ENCODE data around the gene GFAP.

- no peak for TF ChIP-seq CTCF (IDR thresholded peaks at IDR 0.05; ENCODE audit: low read depth, low read length, missing input control)
- no peak for TF ChIP-seq GABPA (IDR thresholded peaks at IDR 0.05 in 1 of 2, conservative IDR thresholded peaks at IDR 0.05 in 1 of 2)
- no peak for TF ChIP-seq ATF3 (IDR thresholded peaks at IDR 0.05)
- TF ChIP-seq JUND (IDR thresholded peaks at IDR 0.05): no peak
- no peak for TF ChIP-seq EGR1 (IDR thresholded peaks at IDR 0.05; ENCODE audit: low read depth in 2 of 2)
- no peak for TF ChIP-seq REST (IDR thresholded peaks at IDR 0.05)
- no peak for TF ChIP-seq YY1 (IDR thresholded peaks at IDR 0.05)
- TF ChIP-seq MAX (IDR thresholded peaks at IDR 0.05): no peak
- TF ChIP-seq RAD21 (IDR thresholded peaks at IDR 0.05): no peak
- TF ChIP-seq RXRA (IDR thresholded peaks at IDR 0.05): no peak
- TF ChIP-seq TAF1 (conservative IDR thresholded peaks at IDR 0.05): no peak
- TF ChIP-seq ZBTB33 (IDR thresholded peaks at IDR 0.05): no peak
- no peak for TF ChIP-seq SP1 (IDR thresholded peaks at IDR 0.05)
- no peak for TF ChIP-seq HNF4A (conservative IDR thresholded peaks at IDR 0.05)
These were observed 40.5 kb upstream of the GFAP start for GRCh38 chr17:44955674-44956425.

All from liver (tissue), 3 donors.